Stomach smooth muscle (tissue), 2 donors: ENCODE data around the gene PRIMA1.

Experiments
- H3K27ac ChIP-seq: one replicate; pipeline ENCODE4 v1.7.0; 2013; ENCODE audit warnings: mild to moderate bottlenecking, low read length, inconsistent platforms
- H3K27me3 ChIP-seq, 2 donors: one replicate each; pipeline ENCODE4 v1.7.0; 2013; ENCODE audit warnings: low read length in 2 of 2; ENCODE audit not compliant: insufficient read depth in 2 of 2, control insufficient read depth in 1 of 2
- H3K36me3 ChIP-seq, 2 donors: one replicate each; pipeline ENCODE4 v1.7.0; 2013; ENCODE audit warnings: low read length in 2 of 2; ENCODE audit not compliant: control insufficient read depth in 2 of 2, insufficient read depth in 2 of 2
- H3K4me1 ChIP-seq: one replicate; pipeline ENCODE4 v1.7.0; 2013; ENCODE audit warnings: low read length; ENCODE audit not compliant: control insufficient read depth, insufficient read depth
- H3K4me3 ChIP-seq, 2 donors: one replicate each; pipeline ENCODE4 v1.7.0; 2013; ENCODE audit warnings: low read length in 2 of 2
- H3K9ac ChIP-seq, 2 donors: one replicate each; pipeline ENCODE4 v1.7.0; 2013; ENCODE audit warnings: low read length in 2 of 2, mild to moderate bottlenecking in 1 of 2
- H3K9me3 ChIP-seq, 2 donors: one replicate each; pipeline ENCODE4 v1.7.0; 2013; ENCODE audit warnings: low read length in 2 of 2; ENCODE audit not compliant: control insufficient read depth in 2 of 2
- donor health status: healthy.
- donor health status: Pancreatic carcinoma.

Gene PRIMA1

GRCh38 chr14:93700928-93701327 is 87.4 kb downstream of the PRIMA1 start:
- Histone ChIP-seq H3K9me3 (no peaks in the 10 kb centered on the region), H3K4me3 (no peak overlapping the region), H3K36me3 (no peaks in the 10 kb centered on the region), H3K4me1 (no peaks in the 10 kb centered on the region), H3K27ac (no peak overlapping the region), H3K9ac (no peak overlapping the region), H3K27me3 (peaks cover 0 to 5% of the 10 kb centered on the region in 2 donors)

GRCh38 chr14:93693914-93694313 is 94.4 kb downstream of the PRIMA1 start:
- no peak overlapping the region for H3K9ac ChIP-seq
- no peaks in the 10 kb centered on the region for H3K9me3 ChIP-seq
- no peak overlapping the region for H3K4me3 ChIP-seq
- H3K27ac ChIP-seq: no peak overlapping the region
- peaks cover 0 to 2% of the 10 kb centered on the region in 2 donors for H3K27me3 ChIP-seq
- H3K4me1 ChIP-seq: no peaks in the 10 kb centered on the region
- H3K36me3 ChIP-seq: no peaks in the 10 kb centered on the region

GRCh38 chr14:93691042-93691780 is 97.1 kb downstream of the PRIMA1 start:
- Histone ChIP-seq H3K9me3 (no peaks in the 10 kb centered on the region), H3K9ac (no peak overlapping the region), H3K4me1 (no peaks in the 10 kb centered on the region), H3K27ac (no peak overlapping the region), H3K36me3 (no peaks in the 10 kb centered on the region), H3K27me3 (peaks cover 0 to 4% of the 10 kb centered on the region in 2 donors), H3K4me3 (no peak overlapping the region)

DNA sequence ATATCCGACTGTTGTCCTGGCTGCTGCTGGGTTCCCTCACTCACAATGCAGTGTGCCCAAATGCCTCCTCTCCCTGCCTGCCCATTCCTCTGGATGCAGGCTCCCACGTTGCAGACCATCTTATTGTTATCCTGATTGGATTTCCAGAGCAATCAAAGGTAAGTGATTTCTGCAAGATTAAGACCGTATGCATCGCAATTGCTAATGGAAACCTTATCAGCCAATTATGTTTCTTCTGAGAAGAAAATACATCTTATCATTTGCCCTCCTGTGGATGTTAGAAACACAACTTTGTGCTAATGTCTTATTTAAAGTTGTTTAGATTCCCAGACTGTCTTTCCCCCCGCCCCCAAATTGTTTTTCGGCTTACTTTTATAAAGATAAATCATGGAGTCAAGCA is 98.1 kb downstream of the PRIMA1 start:
- Histone ChIP-seq H3K4me3 (no peak overlapping the region), H3K9me3 (no peaks in the 10 kb centered on the region), H3K36me3 (no peaks in the 10 kb centered on the region), H3K9ac (no peak overlapping the region), H3K27ac (no peak overlapping the region), H3K4me1 (no peaks in the 10 kb centered on the region), H3K27me3 (peaks cover 0 to 4% of the 10 kb centered on the region in 2 donors)

DNA sequence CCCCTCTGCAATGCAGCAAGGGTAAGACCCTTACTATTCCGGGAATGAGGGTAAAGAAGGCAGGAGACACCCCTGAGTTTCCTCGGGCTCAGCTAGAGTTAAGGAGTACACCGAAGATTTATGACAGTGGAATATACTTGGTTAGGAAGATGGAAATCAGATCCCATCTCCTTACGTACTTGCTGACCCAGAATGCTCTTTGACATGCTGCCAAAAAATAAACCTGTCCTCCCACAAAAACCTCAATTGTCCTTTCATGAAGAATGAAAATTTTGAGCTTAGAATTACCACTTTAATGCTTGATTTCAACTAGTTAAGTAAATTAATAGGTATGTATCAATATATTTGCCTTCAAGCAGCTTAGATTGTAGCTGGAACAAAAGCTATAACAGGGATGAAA is 99.5 kb downstream of the PRIMA1 start:
- H3K27ac ChIP-seq: no peak overlapping the region
- peaks cover 0 to 4% of the 10 kb centered on the region in 2 donors for H3K27me3 ChIP-seq
- H3K4me3 ChIP-seq: no peak overlapping the region
- no peaks in the 10 kb centered on the region for H3K4me1 ChIP-seq
- no peaks in the 10 kb centered on the region for H3K9me3 ChIP-seq
- no peaks in the 10 kb centered on the region for H3K36me3 ChIP-seq
- H3K9ac ChIP-seq: no peak overlapping the region

DNA sequence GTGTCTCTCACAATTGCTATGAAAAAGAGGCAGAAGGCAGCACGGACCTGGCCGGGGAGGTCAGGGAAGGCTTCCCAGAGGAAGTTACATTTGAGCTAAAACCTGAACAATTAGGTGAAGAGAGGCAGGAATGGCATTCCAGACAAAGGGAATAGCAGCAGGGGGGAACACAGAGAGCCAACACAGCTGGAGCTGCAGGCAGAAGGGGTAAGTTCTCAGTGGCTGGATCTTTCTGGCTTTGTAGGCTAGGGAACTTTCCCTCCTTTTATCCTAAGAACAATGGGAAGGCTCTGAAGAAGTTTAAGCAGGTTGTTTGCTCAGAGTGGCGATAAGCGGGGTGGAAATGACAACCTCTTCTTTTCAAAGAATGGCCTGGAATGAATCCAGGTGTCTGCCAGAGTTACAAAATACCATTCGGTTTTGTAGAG is 100.0 kb downstream of the PRIMA1 start:
- no peaks in the 10 kb centered on the region for H3K36me3 ChIP-seq
- no peak overlapping the region for H3K4me3 ChIP-seq
- H3K9ac ChIP-seq: no peak overlapping the region
- no peaks in the 10 kb centered on the region for H3K4me1 ChIP-seq
- peaks cover 0 to 4% of the 10 kb centered on the region in 2 donors for H3K27me3 ChIP-seq
- H3K9me3 ChIP-seq: no peaks in the 10 kb centered on the region
- H3K27ac ChIP-seq: no peak overlapping the region

GRCh38 chr14:93686268-93686667 is 102.0 kb downstream of the PRIMA1 start:
- Histone ChIP-seq H3K36me3 (no peaks in the 10 kb centered on the region), H3K4me3 (no peak overlapping the region), H3K27me3 (peaks cover 0 to 4% of the 10 kb centered on the region in 2 donors), H3K4me1 (no peaks in the 10 kb centered on the region), H3K9me3 (no peaks in the 10 kb centered on the region), H3K9ac (no peak overlapping the region), H3K27ac (no peak overlapping the region)

GRCh38 chr14:93685121-93685895 is 103.0 kb downstream of the PRIMA1 start:
- H3K9me3 ChIP-seq: no peaks in the 10 kb centered on the region
- H3K36me3 ChIP-seq: no peaks in the 10 kb centered on the region
- H3K27ac ChIP-seq: no peak overlapping the region
- no peak overlapping the region for H3K9ac ChIP-seq
- no peaks in the 10 kb centered on the region for H3K4me1 ChIP-seq
- no peak overlapping the region for H3K4me3 ChIP-seq
- H3K27me3 ChIP-seq: peaks cover 0 to 2% of the 10 kb centered on the region in 2 donors

GRCh38 chr14:93683226-93683625 is 105.1 kb downstream of the PRIMA1 start:
- Histone ChIP-seq H3K27ac (no peak overlapping the region), H3K27me3 (peaks cover 0 to under 1% of the 10 kb centered on the region in 2 donors), H3K4me3 (no peak overlapping the region), H3K36me3 (no peaks in the 10 kb centered on the region), H3K9me3 (no peaks in the 10 kb centered on the region), H3K9ac (no peak overlapping the region), H3K4me1 (no peaks in the 10 kb centered on the region)

GRCh38 chr14:93682459-93682858 is 105.8 kb downstream of the PRIMA1 start:
- Histone ChIP-seq H3K36me3 (no peaks in the 10 kb centered on the region), H3K4me3 (no peak overlapping the region), H3K27me3 (no peaks in the 10 kb centered on the region), H3K9me3 (no peaks in the 10 kb centered on the region), H3K4me1 (no peaks in the 10 kb centered on the region), H3K27ac (no peak overlapping the region), H3K9ac (no peak overlapping the region)
